HG02885 (cell line): ENCODE measurements around the gene KATNBL1.
"Not testable (repeated sequence)": the region's sequence is repeated elsewhere in the genome, so short reads cannot be mapped to it uniquely, and the experiment has no call there.

ENCODE experiments used
- ATAC-seq: cut with Tn5 transposase; IDR thresholded peaks from one replicate; pipeline ENCODE4 v1.9.1; 2021; ENCODE audit warnings: mild to moderate bottlenecking; ENCODE audit not compliant: unreplicated experiment, poor library complexity

The KATNBL1 gene

DNA sequence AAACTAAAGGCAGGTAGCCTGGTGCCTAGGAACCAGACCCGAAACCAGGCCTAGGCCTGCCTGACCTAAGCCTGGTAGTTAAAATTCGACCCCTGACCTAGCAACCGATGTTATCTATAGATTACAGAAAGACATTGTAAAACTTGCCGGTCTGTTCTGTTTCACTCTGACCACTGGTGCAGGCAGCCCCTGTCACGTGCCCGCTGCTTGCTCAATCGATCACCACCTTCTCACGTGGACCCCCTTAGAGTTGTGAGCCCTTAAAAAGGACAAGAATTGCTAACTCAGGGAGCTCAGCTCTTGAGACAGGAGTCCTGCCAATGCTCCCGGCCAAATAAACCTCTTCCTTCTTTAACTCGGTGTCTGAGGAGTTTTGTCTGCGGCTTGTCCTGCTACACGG is 88.1 kb downstream of the KATNBL1 start:
- not testable (repeated sequence) for ATAC-seq

- not testable (repeated sequence) for ATAC-seq
These were observed 89.5 kb downstream of the KATNBL1 start for GRCh38 chr15:34120420-34120819.

GRCh38 chr15:34119291-34119690 is 90.6 kb downstream of the KATNBL1 start:
- no peak for ATAC-seq

- no peak for ATAC-seq
These were observed 93.3 kb downstream of the KATNBL1 start for GRCh38 chr15:34116620-34117019.

- ATAC-seq: no peak
These were observed 95.2 kb downstream of the KATNBL1 start for GRCh38 chr15:34114739-34115138.

DNA sequence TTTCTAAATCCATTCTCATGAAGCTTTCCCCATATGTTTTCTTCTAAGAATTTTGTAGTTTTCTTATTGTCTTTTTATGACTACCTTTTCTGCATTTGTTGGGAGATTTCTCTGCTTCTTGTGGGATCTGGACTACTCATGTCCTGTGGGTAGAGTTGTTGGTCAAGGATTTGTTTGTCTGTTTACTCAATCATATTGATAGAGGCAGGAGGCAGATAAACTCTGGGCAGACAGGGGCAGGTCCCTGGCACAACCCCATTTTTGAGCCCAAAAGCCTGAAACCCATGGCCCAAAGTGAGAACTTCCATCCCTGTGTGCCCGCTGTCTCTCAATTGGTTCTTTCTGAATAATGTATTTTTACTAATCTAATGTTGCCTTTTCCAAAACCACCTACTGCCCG is 95.7 kb downstream of the KATNBL1 start:
- no peak for ATAC-seq

- no peak for ATAC-seq
These were observed 98.4 kb downstream of the KATNBL1 start for GRCh38 chr15:34111488-34111887.

GRCh38 chr15:34109797-34110663 is 99.9 kb downstream of the KATNBL1 start:
- no peak for ATAC-seq

DNA sequence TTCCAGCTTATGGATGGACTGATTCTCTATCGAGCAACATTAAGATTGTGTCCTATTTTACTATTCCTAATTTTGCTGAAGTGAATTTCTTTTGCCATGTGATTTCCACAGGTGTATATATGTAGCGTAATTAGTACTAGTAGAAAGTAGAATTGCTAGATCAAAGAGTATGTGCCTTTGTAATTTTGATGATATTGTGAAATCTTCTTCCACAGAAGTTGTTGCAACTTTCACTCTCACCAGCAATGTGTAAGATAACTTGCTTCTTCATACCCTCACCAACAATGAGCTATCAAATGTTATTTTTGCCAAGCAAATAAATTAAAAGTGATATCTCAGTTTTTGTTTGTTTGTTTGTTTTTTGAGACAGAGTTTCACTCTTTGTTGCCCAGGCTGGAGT is 102.6 kb downstream of the KATNBL1 start:
- ATAC-seq: no peak

DNA sequence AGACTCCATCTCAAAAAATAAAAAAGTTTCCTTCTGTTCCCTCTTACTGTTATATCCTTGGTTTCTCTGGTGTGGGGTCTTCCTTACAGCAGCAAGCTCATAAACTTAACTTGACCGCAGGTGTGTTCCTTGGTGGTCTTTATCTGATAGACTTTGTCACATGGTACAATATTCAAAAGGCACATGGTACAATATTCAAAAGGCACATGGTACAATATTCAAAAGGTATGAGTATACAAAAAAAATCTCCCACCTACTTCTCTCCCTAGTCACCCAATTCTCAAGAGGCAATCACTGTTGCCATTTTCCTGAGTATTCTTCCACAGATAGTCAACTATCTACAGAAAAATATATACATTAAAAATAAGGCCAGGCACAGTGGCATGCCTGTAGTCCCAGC is 103.5 kb downstream of the KATNBL1 start:
- ATAC-seq: no peak

DNA sequence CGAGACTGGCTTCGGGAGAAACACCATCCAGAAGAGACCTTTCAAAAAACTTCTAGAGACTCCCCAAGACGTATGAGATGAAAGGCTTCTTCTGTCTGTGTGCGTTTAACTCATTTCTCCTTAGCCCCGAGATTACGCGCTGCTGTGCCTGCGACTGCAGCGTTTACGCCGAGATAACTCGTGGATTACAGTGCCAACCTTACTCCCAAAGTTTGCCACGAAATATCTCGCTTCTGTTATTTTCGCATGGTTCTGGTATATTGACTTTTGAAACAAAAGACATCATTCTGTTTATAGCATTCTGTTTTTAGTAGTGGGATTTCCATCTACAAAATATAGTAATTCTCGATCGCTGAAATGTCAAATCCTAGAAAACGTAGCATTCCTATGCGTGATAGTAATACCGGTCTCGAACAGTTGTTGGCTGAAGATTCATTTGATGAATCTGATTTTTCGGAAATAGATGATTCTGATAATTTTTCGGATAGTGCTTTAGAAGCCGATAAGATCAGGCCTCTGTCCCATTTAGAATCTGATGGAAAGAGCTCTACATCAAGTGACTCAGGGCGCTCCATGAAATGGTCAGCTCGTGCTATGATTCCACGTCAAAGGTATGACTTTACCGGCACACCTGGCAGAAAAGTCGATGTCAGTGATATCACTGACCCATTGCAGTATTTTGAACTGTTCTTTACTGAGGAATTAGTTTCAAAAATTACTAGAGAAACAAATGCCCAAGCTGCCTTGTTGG is 107.5 kb downstream of the KATNBL1 start:
- ATAC-seq: no peak

- peak; percentile 99 for ATAC-seq
These were observed 108.3 kb downstream of the KATNBL1 start, which contains the start of the genes EMC7 and PGBD4 for GRCh38 chr15:34101366-34102174. Gene EMC7, minus strand, starts transcription at chr15:34101862. Its CDS starts 23 bp downstream, at chr15:34101839. Gene PGBD4, plus strand, starts transcription at chr15:34102083. Its CDS starts 449 bp downstream, at chr15:34102532.

DNA sequence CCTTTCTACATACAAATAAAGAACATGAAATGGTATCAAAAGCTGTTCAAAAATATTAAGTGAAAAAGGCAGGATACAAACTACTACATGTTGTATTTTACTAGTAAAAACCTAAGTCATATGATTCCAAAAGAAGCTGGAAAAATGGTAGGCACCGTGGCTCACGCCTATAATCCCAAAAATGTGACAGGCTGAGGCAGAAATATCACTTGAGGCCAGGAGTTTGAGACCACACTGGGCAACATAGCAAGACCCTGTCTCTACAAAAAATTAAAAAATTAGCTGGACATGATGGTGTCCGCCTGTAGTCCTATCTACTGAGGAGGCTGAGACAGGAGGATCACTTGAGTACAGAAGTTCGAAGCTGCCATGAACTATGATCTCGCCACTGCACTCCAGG is 110.0 kb downstream of the KATNBL1 start:
- no peak for ATAC-seq
